Esophagus squamous epithelium (tissue), 4 donors: ENCODE measurements around the gene DCTD.

Experiments
- POLR2A ChIP-seq, 4 donors: fragments of 450-650 bp; IDR thresholded peaks; one replicate each; pipeline ENCODE4 v1.6.1; 2017; ENCODE audit warnings: antibody characterized with exemption in 4 of 4, mild to moderate bottlenecking in 4 of 4, moderate library complexity in 3 of 4
- TF ChIP-seq, protein P1 (sequence below), 6 experiments: fragments of 450-650 bp in 4 of 6; fragments of 200-600 bp in 2 of 6; sonication (generic) in 2 of 6; IDR thresholded peaks; one replicate each; pipeline ENCODE4 v1.5.1; 2016 to 2019; ENCODE audit warnings: antibody characterized with exemption in 6 of 6, mild to moderate bottlenecking in 4 of 6, moderate library complexity in 4 of 6

DNA sequence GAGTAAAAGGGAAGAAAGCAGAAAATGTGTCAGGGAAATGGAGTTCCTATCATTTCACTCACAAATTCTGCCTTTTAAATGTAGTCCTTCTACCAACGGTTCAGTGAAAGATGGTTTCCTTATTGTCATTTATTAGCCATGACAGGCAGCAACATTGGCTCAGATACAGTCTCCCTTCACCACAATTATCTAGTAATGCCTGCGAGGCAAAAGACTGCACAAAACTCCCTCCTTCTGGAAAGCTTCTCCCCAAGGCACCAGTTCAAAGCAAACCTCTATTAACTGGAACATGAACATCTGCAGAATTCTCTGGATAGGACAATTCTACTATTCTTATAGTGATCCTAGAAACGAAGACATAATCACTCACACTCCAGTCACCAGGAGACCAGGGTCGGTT is 28.3 kb downstream of the DCTD start:
- TF ChIP-seq, protein P1, sequence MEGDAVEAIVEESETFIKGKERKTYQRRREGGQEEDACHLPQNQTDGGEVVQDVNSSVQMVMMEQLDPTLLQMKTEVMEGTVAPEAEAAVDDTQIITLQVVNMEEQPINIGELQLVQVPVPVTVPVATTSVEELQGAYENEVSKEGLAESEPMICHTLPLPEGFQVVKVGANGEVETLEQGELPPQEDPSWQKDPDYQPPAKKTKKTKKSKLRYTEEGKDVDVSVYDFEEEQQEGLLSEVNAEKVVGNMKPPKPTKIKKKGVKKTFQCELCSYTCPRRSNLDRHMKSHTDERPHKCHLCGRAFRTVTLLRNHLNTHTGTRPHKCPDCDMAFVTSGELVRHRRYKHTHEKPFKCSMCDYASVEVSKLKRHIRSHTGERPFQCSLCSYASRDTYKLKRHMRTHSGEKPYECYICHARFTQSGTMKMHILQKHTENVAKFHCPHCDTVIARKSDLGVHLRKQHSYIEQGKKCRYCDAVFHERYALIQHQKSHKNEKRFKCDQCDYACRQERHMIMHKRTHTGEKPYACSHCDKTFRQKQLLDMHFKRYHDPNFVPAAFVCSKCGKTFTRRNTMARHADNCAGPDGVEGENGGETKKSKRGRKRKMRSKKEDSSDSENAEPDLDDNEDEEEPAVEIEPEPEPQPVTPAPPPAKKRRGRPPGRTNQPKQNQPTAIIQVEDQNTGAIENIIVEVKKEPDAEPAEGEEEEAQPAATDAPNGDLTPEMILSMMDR (IDR thresholded peaks at IDR 0.05): no peak
- no peak for TF ChIP-seq POLR2A (IDR thresholded peaks at IDR 0.05)
